Caco-2 (cell line): ENCODE measurements around the gene UPB1. TPM values are rescaled to one million over a fixed set of nuclear protein-coding genes. Genes with fewer than 3 reads are reported as not detected.

Source experiments
- BruUV-seq: library from RNA; stranded (reverse); fragments of 400-500 nt; replicated peaks from 2 replicates; lab custom pipeline; 2021; lab: Mats Ljungman, UMichigan
- CTCF ChIA-PET: fragments of 300-600 bp; sonication (Branson Sonifier 250); formaldehyde crosslinking; loops from one replicate; lab custom pipeline; 2022; ENCODE audit warnings: antibody characterized with exemption; lab: Charles Lee
- POLR2A ChIA-PET: fragments of 300-600 bp; sonication (Branson Sonifier 250); formaldehyde crosslinking; loops from one replicate; lab custom pipeline; 2022; ENCODE audit warnings: antibody characterized with exemption; lab: Charles Lee
- DNase-seq, 2 experiments: peaks; one replicate each; pipeline versions ENCODE4 v3.0.0 to v3.0.0-alpha.2; 2020 to 2022
- H3K27me3 ChIP-seq: replicated peaks from 2 replicates; pipeline ENCODE4 v1.6.0; 2011; ENCODE audit warnings: low read length; ENCODE audit not compliant: control insufficient read depth, insufficient read depth
- H3K36me3 ChIP-seq: 2 replicates; pipeline ENCODE4 v1.5.1; 2011; ENCODE audit warnings: low read length; ENCODE audit not compliant: control insufficient read depth, insufficient read depth
- H3K4me1 ChIP-seq: fragments of 250-450 bp; sonication (Bioruptor Pico); 2 replicates; pipeline ENCODE4 v1.5.1; 2020; ENCODE audit warnings: mild to moderate bottlenecking
- H3K4me3 ChIP-seq: 2 replicates; pipeline ENCODE4 v1.5.1; 2011; ENCODE audit warnings: low read depth, mild to moderate bottlenecking, control low read depth, low read length
- H3K9me3 ChIP-seq: fragments of 250-450 bp; sonication (Bioruptor Pico); 2 replicates; pipeline ENCODE4 v1.5.1; 2020; ENCODE audit warnings: mild to moderate bottlenecking, moderate library complexity
- H3K27ac Mint-ChIP-seq: one replicate; pipeline ENCODE4 v1.8.0; 2022; ENCODE audit warnings: mixed read lengths; ENCODE audit not compliant: unreplicated experiment
- H3K27me3 Mint-ChIP-seq: one replicate; pipeline ENCODE4 v1.8.0; 2022; ENCODE audit warnings: mixed read lengths; ENCODE audit not compliant: insufficient read depth, unreplicated experiment
- H3K36me3 Mint-ChIP-seq: one replicate; pipeline ENCODE4 v1.8.0; 2022; ENCODE audit warnings: mild to moderate bottlenecking, mixed read lengths; ENCODE audit not compliant: insufficient read depth, unreplicated experiment
- H3K4me1 Mint-ChIP-seq: one replicate; pipeline ENCODE4 v1.8.0; 2022; ENCODE audit warnings: low read depth, mixed read lengths; ENCODE audit not compliant: unreplicated experiment
- H3K4me3 Mint-ChIP-seq: one replicate; pipeline ENCODE4 v1.8.0; 2022; ENCODE audit warnings: mild to moderate bottlenecking, moderate library complexity, mixed read lengths; ENCODE audit not compliant: unreplicated experiment
- H3K9me3 Mint-ChIP-seq: one replicate; pipeline ENCODE4 v1.8.0; 2022; ENCODE audit warnings: mixed read lengths; ENCODE audit not compliant: unreplicated experiment
- CTCF ChIP-seq, 2 experiments: fragments of 200-600 bp in 1 of 2; IDR thresholded peaks; 1 replicate in 1 of 2; 2 replicates in 1 of 2; pipeline versions ENCODE4 v1.5.1 to v1.8.0; 2011 to 2022; ENCODE audit warnings: antibody characterized with exemption in 1 of 2, control low read depth in 1 of 2, inconsistent platforms in 1 of 2, low read depth in 1 of 2, low read length in 1 of 2, mild to moderate bottlenecking in 1 of 2, moderate library complexity in 1 of 2; ENCODE audit not compliant: insufficient read depth in 1 of 2, severe bottlenecking in 1 of 2, unreplicated experiment in 1 of 2
- intact Hi-C: fragments of 100-400 bp; cut with micrococcal nuclease; formaldehyde crosslinking; loops from one replicate; pipeline ENCODE4 v1.10.0; 2022; ENCODE audit not compliant: unreplicated experiment
- total RNA-seq: library from RNA; stranded (reverse); gene quantifications from 2 replicates; pipeline ENCODE4 v1.2.3, GENCODE V29; 2022

UPB1 gene
- total RNA-seq, 1 experiment from 2014 or later = 6.7 TPM

DNA sequence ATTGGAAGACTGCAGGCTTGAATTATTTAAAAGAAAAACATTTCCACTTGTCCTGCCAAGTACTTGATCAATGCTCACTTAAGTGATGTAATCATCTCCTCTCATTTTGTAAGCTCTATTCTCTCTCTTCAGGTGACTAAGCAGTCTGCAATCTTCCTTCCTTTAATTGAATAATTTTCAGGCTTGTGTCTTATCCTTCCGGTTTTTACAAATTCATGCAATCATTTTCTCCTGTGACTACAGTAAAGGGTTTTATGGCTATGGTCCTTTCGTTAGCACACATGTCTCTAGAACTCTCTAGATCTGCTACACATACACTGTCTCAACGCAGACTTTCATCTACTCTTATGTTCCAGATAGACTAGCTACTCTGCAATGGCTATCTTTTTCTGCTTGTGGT is 12.6 kb upstream of the UPB1 start:
- Mint-ChIP-seq H3K36me3 (peaks cover 5% of the 10 kb centered on the region), H3K27me3 (no peaks in the 10 kb centered on the region), H3K27ac (peak overlapping the region; percentile 48), H3K9me3 (no peaks in the 10 kb centered on the region), H3K4me1 (peaks cover 53% of the 10 kb centered on the region), H3K4me3 (no peak overlapping the region)
- no peak for TF ChIP-seq CTCF (IDR thresholded peaks at IDR 0.05; ENCODE audit: insufficient read depth in 1 of 2, low read depth in 1 of 2, low read length in 1 of 2, severe bottlenecking in 1 of 2, unreplicated experiment in 1 of 2)
- no peak overlapping the region for H3K4me3 ChIP-seq
- no peaks in the 10 kb centered on the region for H3K9me3 ChIP-seq
- ChIA-PET POLR2A (interaction anchor here (0.6 kb wide), 1 partner anchor 276 kb away, joined by 4 read pairs; no protein-coding TSS in a partner anchor), CTCF (interaction anchor here (0.7 to 1.3 kb wide), 4 partner anchors 13 to 61 kb away, joined by 3 read pairs; partner anchors contain the start of gene UPB1)
- no TSS peak for BruUV-seq
- no peaks in the 10 kb centered on the region for H3K27me3 ChIP-seq
- no peaks in the 10 kb centered on the region for H3K36me3 ChIP-seq
- DNase-seq = no peak
- intact Hi-C loops = no loop called here
- peaks cover 50% of the 10 kb centered on the region for H3K4me1 ChIP-seq

- TF ChIP-seq CTCF (IDR thresholded peaks at IDR 0.05; ENCODE audit: insufficient read depth in 1 of 2, low read depth in 1 of 2, low read length in 1 of 2, severe bottlenecking in 1 of 2, unreplicated experiment in 1 of 2) = no peak
- Histone ChIP-seq H3K27me3 (no peaks in the 10 kb centered on the region), H3K9me3 (no peaks in the 10 kb centered on the region), H3K4me1 (peaks cover 51% of the 10 kb centered on the region), H3K36me3 (no peaks in the 10 kb centered on the region), H3K4me3 (no peak overlapping the region)
- POLR2A ChIA-PET = no interaction called here
- Mint-ChIP-seq H3K27ac (peak overlapping the region; percentile 48), H3K27me3 (no peaks in the 10 kb centered on the region), H3K4me3 (no peak overlapping the region), H3K4me1 (peaks cover 53% of the 10 kb centered on the region), H3K36me3 (peaks cover 4% of the 10 kb centered on the region), H3K9me3 (no peaks in the 10 kb centered on the region)
- CTCF ChIA-PET = interaction anchor here (0.7 to 1.3 kb wide), 4 partner anchors 13 to 61 kb away, joined by 3 read pairs; partner anchors contain the start of gene UPB1
- DNase-seq = no peak
- no TSS peak for BruUV-seq
- intact Hi-C loops = no loop called here
These were observed 12.1 kb upstream of the UPB1 start for GRCh38 chr22:24482998-24483397.

- ChIA-PET CTCF (interaction anchor here (1.2 kb wide), 1 partner anchor 38 kb away, joined by 3 read pairs; no protein-coding TSS in a partner anchor), POLR2A (no interaction called here)
- H3K9me3 ChIP-seq = no peaks in the 10 kb centered on the region
- H3K4me3 ChIP-seq = no peak overlapping the region
- intact Hi-C loops = no loop called here
- Mint-ChIP-seq H3K27ac (peak overlapping the region; percentile 55), H3K4me3 (no peak overlapping the region), H3K27me3 (no peaks in the 10 kb centered on the region), H3K4me1 (peaks cover 45% of the 10 kb centered on the region), H3K36me3 (no peaks in the 10 kb centered on the region), H3K9me3 (no peaks in the 10 kb centered on the region)
- BruUV-seq = no TSS peak
- H3K27me3 ChIP-seq = no peaks in the 10 kb centered on the region
- no peak for TF ChIP-seq CTCF (IDR thresholded peaks at IDR 0.05; ENCODE audit: insufficient read depth in 1 of 2, low read depth in 1 of 2, low read length in 1 of 2, severe bottlenecking in 1 of 2, unreplicated experiment in 1 of 2)
- DNase-seq = no peak
- H3K4me1 ChIP-seq = peaks cover 51% of the 10 kb centered on the region
- no peaks in the 10 kb centered on the region for H3K36me3 ChIP-seq
These were observed 11.1 kb upstream of the UPB1 start for GRCh38 chr22:24483976-24484545.
